Dermis microvascular lymphatic vessel endothelial cell (primary cell): ENCODE data around the gene SORD. TPM values are rescaled to one million over a fixed set of nuclear protein-coding genes. Genes with fewer than 3 reads are reported as not detected.
"Not testable (repeated sequence)": the region's sequence is repeated elsewhere in the genome, so short reads cannot be mapped to it uniquely, and the experiment has no call there.

Experiments used
- DNase-seq, 2 donors: peaks; one replicate each; pipeline versions ENCODE4 v3.0.0 to v3.0.0-alpha.2; 2010; ENCODE audit warnings: low read depth in 2 of 2
- total RNA-seq: library from RNA; depleted of rRNA; stranded (reverse); fragments of >200 nt; gene quantifications from 2 replicates; pipeline ENCODE4 v1.2.1, GENCODE V29; 2014

Gene SORD
- total RNA-seq, 1 donor from 2014 or later: 5.0 TPM

DNA sequence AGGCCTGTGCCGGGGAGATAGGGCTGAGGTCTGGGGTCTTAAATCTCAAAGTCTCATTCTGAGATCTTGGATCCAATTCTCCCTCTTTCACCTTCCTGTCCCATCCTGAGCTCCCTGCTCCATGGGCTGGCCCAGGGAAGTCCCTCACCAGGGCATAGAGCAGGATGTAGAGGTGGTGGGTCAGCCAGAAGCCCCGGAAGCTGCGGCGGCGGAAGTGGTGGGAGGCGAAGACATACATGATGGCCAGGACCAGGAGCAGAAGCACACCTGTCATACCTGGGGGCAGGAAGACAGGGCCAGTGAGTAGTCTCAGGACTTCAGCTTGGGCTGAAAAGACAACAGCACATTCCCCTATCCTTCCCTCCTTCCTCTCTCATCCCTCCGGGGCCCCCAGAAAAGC is 74.5 kb downstream of the SORD start:
- DNase-seq: no peak

DNA sequence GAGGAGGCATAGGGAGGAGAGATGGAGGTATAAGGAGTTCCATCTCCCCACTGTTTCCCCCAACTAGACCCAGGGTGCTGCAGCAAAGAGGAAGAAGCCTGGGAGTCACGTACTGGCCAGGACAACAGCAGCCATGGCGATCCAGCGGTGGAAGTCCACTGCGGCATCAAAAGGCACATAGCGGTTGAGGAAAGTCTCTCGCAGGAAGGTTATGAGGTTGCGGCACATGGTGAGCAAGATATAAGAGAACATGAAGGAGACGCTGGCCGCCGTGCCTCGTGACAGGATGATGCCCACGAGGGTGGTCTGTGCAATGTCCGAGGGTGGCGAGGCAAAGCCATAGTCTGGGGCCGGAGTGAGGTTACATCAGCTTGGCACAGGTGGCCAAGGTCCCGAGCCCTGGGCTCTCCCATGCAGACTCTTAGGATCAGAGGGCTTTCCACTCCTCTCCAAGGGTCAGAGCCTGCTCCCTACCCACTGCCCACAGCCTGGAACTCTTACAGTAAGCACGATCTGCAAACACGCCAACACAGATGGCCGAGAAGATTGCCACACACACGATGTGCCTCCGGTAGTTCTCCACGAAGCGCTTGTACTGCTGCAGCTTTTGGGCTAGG is 76.7 kb downstream of the SORD start:
- DNase-seq: no peak

DNA sequence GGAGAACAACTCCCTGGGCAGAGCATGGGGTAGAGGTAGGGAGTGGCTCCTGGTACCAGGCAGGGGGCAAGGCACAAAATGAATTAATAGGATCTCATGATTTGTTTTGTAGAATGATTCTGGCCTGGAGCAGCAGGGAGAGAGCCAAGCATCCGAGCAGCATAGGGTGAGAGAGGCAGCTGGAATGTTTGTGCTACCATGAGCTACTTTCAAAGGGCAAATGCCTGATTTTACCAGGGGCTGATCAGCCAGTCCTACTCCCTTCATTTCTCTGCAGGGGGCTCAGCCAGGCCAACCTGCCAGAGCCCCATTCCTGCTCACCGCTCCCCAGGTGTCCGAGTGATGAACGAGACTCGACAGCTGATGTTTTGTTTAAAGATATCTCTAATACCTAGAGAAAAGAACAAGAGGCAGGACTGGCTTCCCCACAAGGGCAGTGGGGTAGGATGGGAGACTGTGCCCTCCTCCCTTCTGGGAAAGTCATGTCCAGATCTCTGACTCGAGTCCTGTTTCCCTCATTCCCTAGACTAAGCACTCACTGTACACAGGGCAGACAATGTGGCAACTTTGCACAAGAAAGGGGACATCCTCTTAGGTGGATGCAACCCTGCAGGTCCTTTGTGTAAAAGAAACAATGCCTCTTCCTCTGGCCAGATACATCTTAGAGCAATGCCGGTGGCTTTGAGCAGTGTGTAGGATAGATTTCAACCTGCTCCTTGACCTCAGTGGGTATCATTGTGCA is 78.1 kb downstream of the SORD start:
- no peak for DNase-seq

DNA sequence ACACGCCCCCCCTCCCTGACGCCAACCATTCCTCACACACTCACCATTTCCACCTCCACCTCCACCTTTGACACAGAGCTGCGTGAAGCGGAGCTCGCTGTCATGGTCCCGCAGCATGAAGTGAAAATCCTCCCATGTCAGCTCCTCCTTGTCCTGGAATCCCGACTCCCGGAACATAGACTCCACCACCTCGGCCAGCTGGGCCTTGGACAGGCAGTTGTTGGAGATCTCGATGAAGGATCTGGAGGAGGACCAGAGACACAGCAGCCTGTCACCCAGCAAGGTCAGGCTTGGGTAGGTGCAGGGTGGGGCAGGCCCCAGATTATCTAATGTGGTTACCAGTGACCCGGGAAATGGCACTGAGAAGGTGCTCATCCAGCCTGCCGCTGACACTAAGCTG is 78.8 kb downstream of the SORD start:
- DNase-seq: no peak

DNA sequence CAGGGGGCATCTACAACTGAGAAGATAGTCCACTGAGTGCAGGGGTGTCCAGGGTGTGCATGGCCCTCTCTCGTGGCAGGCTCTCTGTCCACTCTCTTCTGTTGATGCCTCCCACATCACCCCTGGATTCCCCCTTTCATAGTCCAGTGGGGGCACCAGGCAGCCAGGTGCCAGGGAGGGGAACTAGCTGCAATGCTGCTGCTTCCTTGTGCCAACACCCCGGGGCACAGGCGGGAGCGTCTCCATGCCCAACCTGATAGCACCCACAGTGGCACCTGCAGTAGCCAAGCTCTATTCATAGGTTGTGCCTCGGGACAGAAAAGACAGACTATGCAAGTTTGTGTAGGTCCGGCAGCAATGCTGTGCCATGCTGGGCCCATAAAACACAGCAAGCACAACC is 79.2 kb downstream of the SORD start:
- DNase-seq: no peak

- not testable (repeated sequence) for DNase-seq
These were observed 81.2 kb downstream of the SORD start for GRCh38 chr15:45104170-45104569.

GRCh38 chr15:45105586-45105985 is 82.6 kb downstream of the SORD start:
- DNase-seq: no peak

GRCh38 chr15:45106002-45106790 is 83.2 kb downstream of the SORD start:
- no peak for DNase-seq

GRCh38 chr15:45107941-45108630 is 85.1 kb downstream of the SORD start:
- no peak for DNase-seq

DNA sequence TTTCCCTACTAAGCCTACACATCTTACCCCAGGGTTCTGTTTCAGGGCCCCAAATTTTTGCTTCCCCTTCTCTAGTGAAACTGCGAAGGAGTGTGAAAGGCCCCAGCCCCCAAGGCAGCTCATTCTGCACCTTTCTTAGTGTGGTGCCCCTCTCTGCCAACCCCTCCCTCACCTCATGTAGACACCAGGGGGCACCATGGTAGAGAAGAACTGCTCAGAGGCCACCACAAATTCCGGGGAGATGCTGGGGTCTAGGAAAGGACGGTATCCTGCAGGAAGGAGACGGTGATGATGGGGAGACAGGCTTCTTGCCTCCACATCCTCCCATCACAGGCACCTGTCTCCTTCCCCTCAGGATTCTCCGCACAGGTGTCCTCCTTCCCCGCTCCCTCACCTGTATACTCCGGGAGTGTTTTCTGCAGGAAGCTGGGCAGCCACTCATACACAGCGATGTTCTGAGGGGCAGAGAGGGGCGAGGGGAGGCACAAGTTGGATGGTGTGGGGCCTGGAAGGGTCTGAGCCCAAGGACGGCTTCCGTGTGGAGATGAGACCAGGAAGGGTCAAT is 87.3 kb downstream of the SORD start:
- DNase-seq: no peak

DNA sequence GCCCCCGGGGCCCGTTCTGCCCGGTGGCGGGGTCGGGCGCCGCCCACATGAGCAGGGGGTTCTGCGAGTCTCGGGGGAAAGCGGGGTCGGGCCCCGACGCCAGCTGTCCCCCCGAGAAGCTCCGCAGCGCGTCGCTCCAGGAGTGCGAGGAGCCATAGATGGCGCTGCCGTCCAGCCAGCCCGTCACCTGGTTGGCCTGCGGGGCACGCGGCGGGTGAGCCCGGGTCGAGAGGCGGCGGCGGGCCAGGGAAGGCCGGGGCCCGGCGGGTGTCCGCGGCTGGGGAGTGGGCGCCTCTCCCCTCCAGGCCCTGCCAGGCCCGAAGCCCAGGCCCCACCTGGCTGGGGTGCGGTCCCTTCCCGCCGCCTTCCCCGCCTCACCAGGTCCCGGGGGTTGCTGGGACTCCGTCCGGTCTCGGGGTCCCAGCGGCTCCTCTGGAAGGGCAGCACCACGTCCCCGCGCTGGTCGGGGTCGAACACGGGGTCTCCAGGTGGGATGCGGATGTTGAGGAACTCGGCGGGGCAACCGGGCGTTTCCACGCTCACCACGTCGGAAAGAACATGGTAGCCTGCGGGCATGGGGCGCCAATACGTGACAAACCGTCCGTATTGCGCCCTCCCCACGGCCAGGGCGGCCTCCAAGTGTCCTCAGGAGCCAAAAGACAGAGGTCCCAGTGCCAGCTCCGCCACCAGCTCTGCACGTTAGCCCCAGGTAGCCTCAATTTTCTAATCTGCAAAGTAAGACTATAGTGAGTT is 88.6 kb downstream of the SORD start:
- no peak for DNase-seq

DNA sequence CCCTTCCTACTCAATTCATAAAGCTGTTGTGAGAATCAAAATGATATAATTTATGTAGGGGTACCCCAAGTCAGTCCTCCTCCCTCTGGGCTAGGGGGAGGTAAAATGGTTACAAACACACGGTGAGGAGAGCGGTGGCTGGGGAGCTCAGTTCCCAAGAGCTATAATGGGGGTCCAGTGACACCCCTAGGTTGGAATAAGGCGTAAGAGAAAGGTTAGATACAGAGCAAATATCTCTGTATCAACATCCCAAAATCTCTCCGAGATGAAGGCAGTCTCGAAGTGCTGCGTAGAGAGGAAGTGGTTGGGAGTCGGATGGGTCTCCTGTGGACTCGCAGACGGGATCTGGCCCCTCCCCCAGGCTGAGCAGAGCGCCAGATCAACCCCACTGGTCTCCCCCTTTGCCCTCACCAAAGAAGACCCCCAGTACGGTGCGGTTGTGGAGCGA is 89.2 kb downstream of the SORD start:
- no peak for DNase-seq

DNA sequence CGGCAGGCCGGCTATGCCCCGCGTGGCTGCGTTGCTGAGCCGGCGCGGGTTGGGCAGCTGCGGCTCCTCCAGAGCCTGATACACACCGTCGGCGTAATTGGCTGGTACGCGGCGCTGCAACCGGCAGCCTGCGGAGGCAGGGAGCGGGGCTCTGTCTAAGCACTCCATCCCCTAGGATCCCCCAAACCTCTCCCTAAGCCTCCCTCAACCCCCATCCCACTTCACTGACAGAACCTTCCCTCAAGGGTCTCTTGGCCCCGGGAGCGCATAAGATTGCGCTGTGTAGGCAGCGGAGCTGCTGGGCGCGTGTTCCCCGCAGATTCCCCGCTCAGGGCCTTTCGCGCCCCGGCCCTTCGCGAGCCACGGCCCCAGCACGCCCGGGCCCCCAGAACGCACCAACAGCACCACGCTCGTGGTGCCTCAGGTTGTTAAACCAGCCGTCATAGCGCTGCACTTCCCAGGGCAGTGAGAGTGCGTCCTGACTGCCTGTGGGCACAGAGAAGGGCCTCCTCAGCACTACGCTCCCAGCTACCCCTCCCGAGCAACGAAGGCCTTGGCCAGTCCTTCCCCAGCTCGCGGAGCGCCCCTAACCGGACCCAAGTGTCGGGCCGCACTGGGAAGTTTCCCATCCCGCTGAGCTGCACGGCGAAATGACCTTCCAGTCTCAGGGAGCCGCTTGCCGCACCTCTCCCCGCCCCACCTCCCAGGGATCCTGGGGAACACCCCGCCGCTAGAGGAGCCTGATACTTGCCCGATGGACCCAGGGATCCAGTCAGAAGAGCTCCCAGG is 89.8 kb downstream of the SORD start:
- no peak for DNase-seq

- DNase-seq: no peak
These were observed 90.5 kb downstream of the SORD start for GRCh38 chr15:45113380-45113990.

- no peak for DNase-seq
These were observed 91.2 kb downstream of the SORD start, which contains the start of the genes DUOX2 and DUOXA2 for GRCh38 chr15:45114076-45114750. Gene DUOX2 (minus strand): TSS chr15:45114172. CDS start chr15:45113411, 761 bp downstream. Gene DUOXA2 (plus strand): TSS chr15:45114326. CDS start chr15:45114606, 280 bp downstream.

GRCh38 chr15:45114751-45115085 is 91.7 kb downstream of the SORD start:
- no peak for DNase-seq

- no peak for DNase-seq
These were observed 92.4 kb downstream of the SORD start for GRCh38 chr15:45115312-45115820.

DNA sequence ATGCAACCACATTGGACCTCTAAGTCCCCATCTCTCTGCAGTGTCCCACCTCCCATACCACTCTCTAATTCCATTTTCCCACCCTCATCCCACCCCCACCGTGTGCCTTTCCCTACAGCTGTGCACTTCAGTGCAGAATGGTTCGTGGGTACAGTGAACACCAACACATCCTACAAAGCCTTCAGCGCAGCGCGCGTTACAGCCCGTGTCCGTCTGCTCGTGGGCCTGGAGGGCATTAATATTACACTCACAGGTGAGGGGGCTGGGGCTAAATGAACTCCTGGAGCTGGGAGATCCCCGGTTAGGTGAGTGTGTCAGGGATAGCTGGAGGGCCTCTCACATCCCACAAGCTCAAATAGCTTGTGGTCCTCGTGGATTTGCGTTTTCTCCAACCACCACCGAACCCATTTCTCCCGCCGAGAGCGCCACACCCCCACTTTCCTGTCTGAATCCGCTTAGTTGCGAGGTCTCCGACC is 93.0 kb downstream of the SORD start:
- no peak for DNase-seq
